AG09319 (cell line): ENCODE measurements around the gene EEF2.

Experiments used
- DNase-seq: peaks from one replicate; pipeline ENCODE4 v3.0.0-alpha.2; 2010; ENCODE audit warnings: low read depth; ENCODE audit errors: extremely low read depth
- CTCF ChIP-seq: IDR thresholded peaks from 2 replicates; pipeline ENCODE4 v1.5.1; 2011; ENCODE audit warnings: low read depth, mild to moderate bottlenecking, inconsistent platforms, low read length, moderate library complexity

EEF2 gene

GRCh38 chr19:4018775-4019504, 33.7 kb upstream of the EEF2 start:
- TF ChIP-seq CTCF: no peak
- no peak for DNase-seq

- no peak for DNase-seq
- TF ChIP-seq CTCF: no peak
Measured at GRCh38 chr19:4018140-4018613, 32.9 kb upstream of the EEF2 start.

- DNase-seq: no peak
- TF ChIP-seq CTCF: no peak
Measured at GRCh38 chr19:4016903-4017638, 31.8 kb upstream of the EEF2 start.

GRCh38 chr19:4016486-4016885, 31.2 kb upstream of the EEF2 start:
- no peak for DNase-seq
- no peak for TF ChIP-seq CTCF

- TF ChIP-seq CTCF: no peak
- no peak for DNase-seq
Measured at GRCh38 chr19:4015705-4016402, 30.6 kb upstream of the EEF2 start.

GRCh38 chr19:4014541-4015491, 29.6 kb upstream of the EEF2 start:
- DNase-seq: no peak
- TF ChIP-seq CTCF: no peak
